ENCODE data around the gene STAP1.

The STAP1 gene

DNA sequence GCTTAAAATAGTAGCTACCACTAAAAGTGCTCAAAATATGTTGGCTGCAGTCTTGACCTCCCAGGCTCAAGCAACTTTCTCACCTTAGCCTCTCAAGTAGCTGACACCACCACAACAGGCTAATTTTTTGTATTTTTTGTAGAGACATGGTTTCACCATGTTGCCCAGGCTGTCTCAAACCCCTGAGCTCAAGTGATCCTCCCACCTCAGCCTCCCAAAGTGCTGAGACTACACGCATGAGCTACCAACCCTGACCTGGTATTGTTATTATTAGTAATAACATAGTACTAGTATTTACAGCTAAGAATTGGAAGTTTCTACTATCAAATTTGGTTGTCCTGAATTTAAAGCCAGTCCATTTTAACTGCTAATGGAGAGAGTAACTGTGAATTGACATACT is 18.0 kb downstream of the STAP1 start:
- peaks cover 5% of the 10 kb centered on the region for H3K36me3 Mint-ChIP-seq
- peak overlapping the region; percentile 79 for H3K27ac Mint-ChIP-seq
- no peaks in the 10 kb centered on the region for H3K9me3 Mint-ChIP-seq
- peaks cover 79% of the 10 kb centered on the region for H3K4me1 Mint-ChIP-seq
- H3K4me3 Mint-ChIP-seq = no peak overlapping the region
- H3K27me3 Mint-ChIP-seq = no peaks in the 10 kb centered on the region

- Mint-ChIP-seq H3K27ac (peak overlapping the region; percentile 56), H3K4me3 (peak overlapping the region; percentile 54), H3K4me1 (peaks cover 74% of the 10 kb centered on the region), H3K36me3 (peaks cover 8% of the 10 kb centered on the region), H3K27me3 (no peaks in the 10 kb centered on the region), H3K9me3 (no peaks in the 10 kb centered on the region)
These were observed 22.1 kb downstream of the STAP1 start for GRCh38 chr4:67580577-67580976.

DNA sequence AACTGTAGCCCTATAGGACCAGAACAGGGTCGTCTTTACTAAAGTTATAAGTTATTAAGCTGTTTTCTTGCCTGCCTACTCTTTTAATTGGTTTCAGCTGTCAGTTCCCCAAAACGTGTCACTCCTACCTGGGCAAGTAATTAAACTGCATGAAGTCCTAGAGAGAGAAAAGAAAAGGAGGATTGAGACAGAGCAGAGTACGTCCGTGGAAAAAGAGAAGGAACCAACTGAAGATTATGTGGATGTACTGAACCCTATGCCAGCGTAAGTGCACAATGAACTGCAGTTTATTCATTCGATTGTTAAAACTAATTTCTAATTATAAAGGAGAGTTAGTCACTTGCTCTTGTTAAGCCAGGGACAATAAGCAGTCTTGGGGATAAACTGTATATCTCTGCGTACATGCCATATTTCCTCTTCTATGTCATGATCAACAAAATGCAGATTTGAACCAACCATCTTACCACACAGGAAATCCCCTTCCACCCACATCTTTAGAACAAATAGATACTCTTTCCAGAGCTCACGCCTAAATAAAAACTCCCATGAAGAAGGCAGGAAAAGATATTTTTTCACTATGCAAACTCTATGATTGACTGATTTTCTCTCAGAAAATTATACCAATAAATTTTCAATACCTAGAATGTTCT is 22.8 kb downstream of the STAP1 start:
- peak overlapping the region; percentile 54 for H3K4me3 Mint-ChIP-seq
- H3K27ac Mint-ChIP-seq = peak overlapping the region; percentile 56
- H3K36me3 Mint-ChIP-seq = peaks cover 8% of the 10 kb centered on the region
- peaks cover 66% of the 10 kb centered on the region for H3K4me1 Mint-ChIP-seq
- H3K9me3 Mint-ChIP-seq = no peaks in the 10 kb centered on the region
- H3K27me3 Mint-ChIP-seq = no peaks in the 10 kb centered on the region

- no peaks in the 10 kb centered on the region for H3K27me3 Mint-ChIP-seq
- H3K9me3 Mint-ChIP-seq = no peaks in the 10 kb centered on the region
- no peak overlapping the region for H3K4me3 Mint-ChIP-seq
- H3K27ac Mint-ChIP-seq = no peak overlapping the region
- H3K36me3 Mint-ChIP-seq = peaks cover 10% of the 10 kb centered on the region
- peaks cover 60% of the 10 kb centered on the region for H3K4me1 Mint-ChIP-seq
These were observed 23.4 kb downstream of the STAP1 start for GRCh38 chr4:67581913-67582312.

DNA sequence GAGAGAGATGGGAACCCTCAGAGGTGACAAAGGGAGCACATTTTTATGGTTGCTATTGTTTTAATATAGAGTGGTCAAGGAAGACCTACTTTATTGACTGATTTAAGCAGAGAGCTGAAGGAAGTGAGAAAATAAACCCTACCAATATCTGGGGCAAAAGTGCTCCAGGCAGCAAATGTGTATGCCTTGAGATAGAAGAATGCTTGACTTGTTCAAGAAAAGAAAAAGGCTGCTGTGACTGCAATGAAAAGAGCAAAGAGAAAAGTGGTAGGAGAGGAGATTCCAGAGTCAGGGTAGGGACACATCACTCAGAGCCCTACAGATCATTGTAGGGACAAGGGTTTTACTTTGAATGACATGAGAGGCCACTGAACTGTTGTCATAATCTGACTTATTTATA is 26.0 kb downstream of the STAP1 start:
- H3K4me1 Mint-ChIP-seq = peaks cover 41% of the 10 kb centered on the region
- H3K27me3 Mint-ChIP-seq = no peaks in the 10 kb centered on the region
- H3K27ac Mint-ChIP-seq = no peak overlapping the region
- no peak overlapping the region for H3K4me3 Mint-ChIP-seq
- H3K9me3 Mint-ChIP-seq = no peaks in the 10 kb centered on the region
- H3K36me3 Mint-ChIP-seq = peaks cover 15% of the 10 kb centered on the region

- Mint-ChIP-seq H3K9me3 (no peaks in the 10 kb centered on the region), H3K4me3 (no peak overlapping the region), H3K4me1 (peaks cover 21% of the 10 kb centered on the region), H3K27me3 (no peaks in the 10 kb centered on the region), H3K27ac (no peak overlapping the region), H3K36me3 (peaks cover 11% of the 10 kb centered on the region)
These were observed 28.6 kb downstream of the STAP1 start for GRCh38 chr4:67587156-67587555.

GRCh38 chr4:67593741-67594175 is 35.2 kb downstream of the STAP1 start:
- Mint-ChIP-seq H3K4me1 (no peaks in the 10 kb centered on the region), H3K9me3 (no peaks in the 10 kb centered on the region), H3K36me3 (peaks cover 19% of the 10 kb centered on the region), H3K27ac (no peak overlapping the region), H3K4me3 (no peak overlapping the region), H3K27me3 (no peaks in the 10 kb centered on the region)

GRCh38 chr4:67603310-67604028 is 44.9 kb downstream of the STAP1 start:
- Mint-ChIP-seq H3K36me3 (peaks cover 40% of the 10 kb centered on the region), H3K4me3 (no peak overlapping the region), H3K4me1 (peaks cover 5% of the 10 kb centered on the region), H3K27ac (no peak overlapping the region), H3K9me3 (no peaks in the 10 kb centered on the region), H3K27me3 (no peaks in the 10 kb centered on the region)

DNA sequence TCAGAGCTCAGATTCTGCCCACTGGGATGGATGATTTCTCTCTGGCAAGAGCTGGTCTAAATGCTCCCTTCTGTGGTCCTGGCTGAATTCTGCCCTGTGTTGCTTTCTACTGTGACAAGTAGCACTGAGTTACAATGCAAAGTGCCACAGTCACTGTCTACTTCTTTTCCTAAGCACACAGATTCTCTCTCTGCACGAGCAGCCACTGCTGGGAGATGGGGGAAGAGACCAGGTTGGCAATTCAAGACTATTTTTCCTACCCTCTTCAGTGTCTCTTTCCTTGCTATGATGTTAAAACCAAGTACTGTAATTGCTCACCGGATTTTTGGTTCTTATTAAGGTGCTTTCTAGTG is 45.5 kb downstream of the STAP1 start:
- no peaks in the 10 kb centered on the region for H3K27me3 Mint-ChIP-seq
- no peaks in the 10 kb centered on the region for H3K9me3 Mint-ChIP-seq
- peaks cover 7% of the 10 kb centered on the region for H3K4me1 Mint-ChIP-seq
- peaks cover 40% of the 10 kb centered on the region for H3K36me3 Mint-ChIP-seq
- no peak overlapping the region for H3K4me3 Mint-ChIP-seq
- H3K27ac Mint-ChIP-seq = no peak overlapping the region

DNA sequence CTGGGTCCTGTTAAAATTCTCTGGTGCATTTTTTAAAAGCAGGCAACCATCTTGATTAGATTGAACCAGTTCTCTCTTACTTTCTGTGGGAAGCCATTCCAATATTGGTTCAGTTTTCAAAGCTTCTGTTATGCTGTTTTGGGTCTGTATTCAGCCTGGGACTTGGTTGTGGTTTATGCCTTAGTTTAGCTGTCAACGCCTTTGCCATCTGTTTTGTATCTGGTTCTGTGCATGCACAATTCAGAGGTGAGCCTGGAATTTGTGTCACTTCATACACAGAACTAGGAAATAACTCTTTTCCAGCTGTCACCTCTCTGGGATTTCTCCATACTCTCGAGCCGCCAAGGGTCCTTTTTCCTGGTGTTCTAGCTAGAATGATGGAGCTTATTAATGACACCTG is 46.2 kb downstream of the STAP1 start:
- peaks cover 7% of the 10 kb centered on the region for H3K4me1 Mint-ChIP-seq
- peaks cover 6% of the 10 kb centered on the region for H3K9me3 Mint-ChIP-seq
- peaks cover 45% of the 10 kb centered on the region for H3K36me3 Mint-ChIP-seq
- no peak overlapping the region for H3K4me3 Mint-ChIP-seq
- no peak overlapping the region for H3K27ac Mint-ChIP-seq
- H3K27me3 Mint-ChIP-seq = no peaks in the 10 kb centered on the region

DNA sequence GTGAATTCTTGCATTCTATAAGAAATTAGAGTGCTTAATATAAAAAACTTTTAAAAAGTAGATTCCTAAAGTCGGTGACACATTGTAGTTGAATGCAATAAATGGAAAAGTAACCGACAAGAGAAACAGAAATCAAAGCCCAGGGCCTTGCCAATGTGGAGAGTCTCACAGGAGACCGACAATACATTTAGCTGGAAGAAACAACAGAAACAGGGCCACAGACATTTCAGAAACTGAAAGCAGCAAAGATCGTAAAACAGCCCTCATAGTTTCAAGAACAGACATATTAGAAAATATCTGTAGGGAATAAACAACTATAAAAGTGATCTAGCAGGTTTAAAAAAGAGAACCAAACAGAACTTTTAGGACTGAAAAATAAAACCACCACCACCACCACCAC is 49.5 kb downstream of the STAP1 start:
- Mint-ChIP-seq H3K36me3 (peaks cover 24% of the 10 kb centered on the region), H3K27me3 (no peaks in the 10 kb centered on the region), H3K27ac (no peak overlapping the region), H3K9me3 (peaks cover 11% of the 10 kb centered on the region), H3K4me1 (peaks cover 7% of the 10 kb centered on the region), H3K4me3 (no peak overlapping the region)

- peaks cover 22% of the 10 kb centered on the region for H3K9me3 Mint-ChIP-seq
- H3K4me1 Mint-ChIP-seq = no peaks in the 10 kb centered on the region
- no peak overlapping the region for H3K4me3 Mint-ChIP-seq
- H3K27me3 Mint-ChIP-seq = no peaks in the 10 kb centered on the region
- H3K36me3 Mint-ChIP-seq = peaks cover 25% of the 10 kb centered on the region
- no peak overlapping the region for H3K27ac Mint-ChIP-seq
These were observed 55.7 kb downstream of the STAP1 start for GRCh38 chr4:67614186-67614585.

DNA sequence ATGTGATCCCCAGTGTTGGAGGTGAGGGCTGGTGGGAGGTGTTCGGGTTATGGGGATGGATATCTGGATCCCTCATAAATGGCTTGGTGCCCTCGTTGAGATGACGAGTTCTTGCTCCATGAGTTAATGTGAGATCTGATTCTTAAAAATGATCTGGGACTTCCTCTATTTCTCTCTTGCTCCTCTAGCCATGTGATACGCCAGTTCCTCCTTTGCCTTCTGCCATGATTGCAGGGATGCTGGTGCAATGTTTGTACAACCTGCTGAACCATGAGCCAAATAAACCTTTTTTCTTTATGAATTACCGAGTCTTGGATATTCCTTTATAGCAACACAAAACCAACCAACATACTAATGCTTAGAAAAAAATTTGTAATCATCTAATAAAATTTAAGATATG is 56.6 kb downstream of the STAP1 start:
- Mint-ChIP-seq H3K4me1 (no peaks in the 10 kb centered on the region), H3K36me3 (peaks cover 18% of the 10 kb centered on the region), H3K27ac (no peak overlapping the region), H3K4me3 (no peak overlapping the region), H3K27me3 (no peaks in the 10 kb centered on the region), H3K9me3 (peaks cover 12% of the 10 kb centered on the region)

DNA sequence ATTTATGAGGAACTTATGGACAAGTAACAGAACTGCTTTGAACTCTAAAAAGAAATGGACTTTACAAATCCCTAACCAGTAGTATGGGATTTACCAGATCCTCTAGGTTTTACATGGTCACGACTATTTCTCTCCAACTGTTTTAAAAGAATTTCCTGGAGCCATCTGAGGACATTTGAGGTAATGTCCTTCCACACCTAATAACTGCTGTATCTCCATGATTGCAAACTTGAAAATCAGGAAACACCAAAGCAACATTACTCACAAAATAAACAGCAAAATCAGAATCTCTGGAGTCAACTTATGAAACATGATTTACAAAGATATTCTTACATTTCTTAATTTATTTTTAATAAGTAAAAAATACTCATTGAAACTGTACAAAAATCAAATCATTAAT is 58.0 kb downstream of the STAP1 start:
- H3K4me1 Mint-ChIP-seq = no peaks in the 10 kb centered on the region
- no peak overlapping the region for H3K4me3 Mint-ChIP-seq
- H3K27me3 Mint-ChIP-seq = no peaks in the 10 kb centered on the region
- no peak overlapping the region for H3K27ac Mint-ChIP-seq
- H3K9me3 Mint-ChIP-seq = peaks cover 12% of the 10 kb centered on the region
- H3K36me3 Mint-ChIP-seq = peaks cover 18% of the 10 kb centered on the region

DNA sequence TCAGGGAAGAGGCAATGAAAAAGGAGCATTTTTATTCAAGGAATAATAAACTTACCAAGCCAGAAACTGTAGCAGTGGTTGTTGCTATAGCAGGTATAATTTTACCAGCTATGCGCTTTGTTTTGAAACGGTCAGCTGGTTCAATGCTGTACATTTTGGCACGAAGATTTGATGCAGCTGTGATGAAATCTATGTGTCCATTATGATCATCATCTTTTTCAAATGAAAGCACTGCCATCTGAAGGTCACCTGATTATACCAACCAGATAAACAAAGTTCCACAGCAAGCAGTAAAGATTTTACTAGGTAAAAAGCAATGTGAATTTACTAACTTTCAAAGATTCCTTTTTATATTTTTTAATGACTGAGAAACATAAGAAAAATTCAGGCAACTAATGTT is 66.4 kb downstream of the STAP1 start:
- Mint-ChIP-seq H3K4me3 (no peak overlapping the region), H3K4me1 (no peaks in the 10 kb centered on the region), H3K27ac (no peak overlapping the region), H3K36me3 (peaks cover 14% of the 10 kb centered on the region), H3K27me3 (no peaks in the 10 kb centered on the region), H3K9me3 (no peaks in the 10 kb centered on the region)

GRCh38 chr4:67632492-67632891 is 74.0 kb downstream of the STAP1 start:
- Mint-ChIP-seq H3K4me3 (no peak overlapping the region), H3K27me3 (no peaks in the 10 kb centered on the region), H3K4me1 (no peaks in the 10 kb centered on the region), H3K9me3 (no peaks in the 10 kb centered on the region), H3K27ac (no peak overlapping the region), H3K36me3 (peaks cover 20% of the 10 kb centered on the region)

- Mint-ChIP-seq H3K27me3 (no peaks in the 10 kb centered on the region), H3K9me3 (no peaks in the 10 kb centered on the region), H3K4me1 (no peaks in the 10 kb centered on the region), H3K4me3 (no peak overlapping the region), H3K36me3 (peaks cover 21% of the 10 kb centered on the region), H3K27ac (no peak overlapping the region)
These were observed 76.2 kb downstream of the STAP1 start for GRCh38 chr4:67634741-67635140.

Data from activated naive CD4-positive, alpha-beta T cell treated with anti-CD3 and anti-CD28 coated beads, Interleukin-2, amount 50 U/mL, for 24 hours (primary cell).